HG03196 (cell line): Measurements from ENCODE around the gene CAMLG.

Experiments
- ATAC-seq: cut with Tn5 transposase; IDR thresholded peaks from one replicate; pipeline ENCODE4 v1.9.1; 2021; ENCODE audit not compliant: unreplicated experiment

The CAMLG gene

DNA sequence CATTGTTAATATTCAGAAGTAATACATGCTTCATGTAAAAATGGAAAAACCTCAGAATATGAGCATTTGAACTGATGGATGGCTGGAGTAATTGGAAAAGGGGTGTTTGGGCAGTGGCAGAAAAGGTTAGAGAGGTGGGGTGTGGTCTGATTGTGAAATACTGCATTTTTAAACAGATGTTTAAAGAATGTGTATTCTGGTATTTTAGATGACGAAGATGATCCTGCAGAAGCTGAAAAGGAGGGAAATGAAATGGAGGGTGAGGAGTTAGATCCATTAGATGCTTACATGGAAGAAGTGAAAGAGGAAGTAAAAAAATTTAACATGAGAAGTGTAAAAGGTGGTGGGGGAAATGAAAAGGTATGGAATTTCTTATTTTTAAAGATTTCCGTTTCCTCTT lies 39.0 kb downstream of the CAMLG start:
- ATAC-seq: no peak

DNA sequence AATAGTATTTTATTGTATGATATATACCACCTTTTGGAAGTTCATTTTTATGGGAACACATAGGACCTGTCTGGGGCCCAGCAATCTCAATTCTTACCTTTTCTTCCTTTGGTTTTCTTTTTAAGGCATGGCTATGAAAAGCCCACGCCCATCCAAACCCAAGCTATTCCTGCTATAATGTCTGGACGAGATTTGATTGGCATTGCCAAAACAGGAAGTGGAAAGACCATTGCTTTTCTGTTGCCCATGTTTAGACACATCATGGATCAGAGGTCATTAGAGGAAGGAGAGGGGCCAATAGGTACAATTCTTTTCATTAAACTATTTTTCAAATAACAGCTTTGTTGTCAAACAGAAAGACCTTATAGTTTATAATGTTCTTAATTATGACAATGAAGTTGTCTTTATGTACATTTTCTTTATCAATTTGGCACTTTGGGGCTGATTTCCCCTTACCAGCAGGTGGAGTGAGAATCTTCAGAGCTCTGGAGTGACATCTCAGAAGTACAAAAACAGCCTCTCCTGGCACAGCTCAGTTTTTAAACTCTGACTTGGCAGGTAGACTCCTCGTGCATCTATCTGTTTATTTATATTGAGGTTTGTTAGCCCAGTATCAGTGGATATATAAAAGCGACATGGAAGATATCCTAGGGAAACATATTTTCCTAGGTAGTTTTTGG lies 46.0 kb downstream of the CAMLG start:
- no peak for ATAC-seq

DNA sequence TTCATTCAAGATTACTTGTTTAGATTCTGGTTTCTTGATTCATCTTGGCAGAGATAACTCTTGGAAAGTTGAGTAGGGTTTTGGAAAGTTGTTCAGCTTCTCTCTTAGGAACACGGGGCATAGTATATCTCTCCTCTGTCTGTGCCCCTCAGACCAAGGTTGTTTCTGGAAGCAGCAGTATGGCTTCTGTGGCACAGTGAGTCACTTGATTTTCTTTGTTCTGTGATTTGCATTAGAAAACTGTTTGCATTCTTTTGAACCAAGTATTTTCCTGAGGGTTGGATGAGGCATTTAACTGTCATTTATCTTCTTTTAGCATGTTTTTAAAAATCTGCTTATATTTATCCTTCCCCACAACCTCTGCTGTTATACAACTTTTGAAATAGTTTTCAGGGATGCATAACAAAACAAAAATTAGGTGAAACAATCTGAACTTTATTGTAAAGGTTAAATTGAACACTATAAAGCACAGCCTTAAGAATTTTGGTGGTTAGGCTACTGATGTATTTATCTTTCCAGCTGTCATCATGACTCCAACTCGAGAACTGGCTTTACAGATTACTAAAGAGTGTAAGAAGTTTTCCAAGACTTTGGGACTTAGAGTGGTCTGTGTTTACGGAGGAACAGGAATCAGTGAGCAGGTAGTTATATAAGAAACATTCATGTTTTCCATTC lies 46.7 kb downstream of the CAMLG start:
- ATAC-seq: no peak

DNA sequence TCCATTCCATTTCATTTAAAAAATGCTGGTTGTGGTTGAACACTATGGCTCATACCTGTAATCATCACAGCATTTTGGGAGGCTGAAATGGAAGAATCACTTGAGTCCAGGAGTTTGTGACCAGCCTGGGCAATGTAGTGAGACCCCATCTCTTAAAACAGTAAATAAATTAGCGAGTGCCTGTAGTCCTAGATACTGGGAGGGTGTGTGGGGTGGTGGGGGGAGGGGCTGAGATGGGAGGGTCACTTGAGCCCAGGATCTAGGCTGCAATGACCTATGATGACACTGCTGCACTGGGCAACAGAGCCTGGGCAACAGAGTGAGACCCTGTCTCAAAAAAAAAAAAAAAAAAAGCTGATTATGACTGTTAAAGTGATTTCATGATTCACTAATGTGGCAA lies 49.3 kb downstream of the CAMLG start:
- ATAC-seq: no peak

DNA sequence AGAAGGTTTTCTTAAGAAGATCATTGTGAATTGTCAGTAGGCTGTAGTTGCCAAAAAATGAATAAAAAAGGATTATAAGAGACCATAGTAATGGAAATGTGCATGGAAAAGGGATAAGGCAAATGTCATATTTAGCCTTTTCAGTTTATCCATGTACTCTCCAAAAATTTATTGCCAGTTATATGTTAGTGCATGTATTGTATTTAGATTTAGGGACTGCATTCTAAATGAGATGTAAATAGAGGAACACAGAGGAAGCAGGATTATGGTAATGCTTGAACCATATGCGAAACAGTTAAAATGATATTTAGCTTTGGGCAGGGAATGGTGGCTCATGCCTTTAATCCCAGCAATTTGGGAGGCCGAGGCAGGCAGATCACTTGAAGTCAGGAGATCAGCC lies 53.2 kb downstream of the CAMLG start:
- no peak for ATAC-seq

DNA sequence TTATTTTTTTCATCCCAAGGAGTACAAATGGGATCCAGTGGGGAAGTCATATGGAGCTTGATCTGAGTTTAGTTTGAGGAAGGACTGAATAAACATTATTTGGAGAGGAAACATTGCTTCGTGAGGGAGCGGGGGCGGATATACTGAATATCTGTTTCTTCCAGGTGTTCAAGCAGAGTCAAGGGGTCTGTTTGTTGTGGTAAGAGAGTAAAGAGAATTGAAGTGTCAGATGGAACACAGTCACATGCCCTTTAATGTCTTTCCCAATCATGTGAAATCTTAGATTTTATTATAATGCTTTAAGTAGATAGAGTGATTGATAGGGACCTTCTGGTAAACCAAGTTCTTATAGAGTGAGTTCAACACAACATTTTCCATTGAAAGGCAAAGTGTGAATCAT lies 53.9 kb downstream of the CAMLG start:
- no peak for ATAC-seq

DNA sequence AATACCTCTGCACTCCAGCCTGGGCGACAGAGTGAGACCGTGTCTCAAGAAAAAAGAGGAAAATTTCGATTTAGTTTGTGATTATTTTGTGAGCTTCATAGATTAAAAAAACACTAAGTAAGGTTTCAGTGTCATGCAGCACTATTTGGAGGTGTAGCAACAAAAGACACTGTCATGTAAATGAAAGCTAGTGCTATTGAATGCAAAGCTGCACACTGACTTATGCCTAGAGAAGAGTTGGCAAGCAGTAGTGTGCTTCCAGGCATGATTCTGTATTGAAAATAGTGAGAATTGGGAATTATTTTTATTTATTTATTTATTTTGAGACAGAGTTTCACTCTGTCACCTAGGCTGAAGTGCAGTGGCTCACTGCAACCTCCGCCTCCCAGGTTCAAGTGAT lies 54.8 kb downstream of the CAMLG start:
- no peak for ATAC-seq

DNA sequence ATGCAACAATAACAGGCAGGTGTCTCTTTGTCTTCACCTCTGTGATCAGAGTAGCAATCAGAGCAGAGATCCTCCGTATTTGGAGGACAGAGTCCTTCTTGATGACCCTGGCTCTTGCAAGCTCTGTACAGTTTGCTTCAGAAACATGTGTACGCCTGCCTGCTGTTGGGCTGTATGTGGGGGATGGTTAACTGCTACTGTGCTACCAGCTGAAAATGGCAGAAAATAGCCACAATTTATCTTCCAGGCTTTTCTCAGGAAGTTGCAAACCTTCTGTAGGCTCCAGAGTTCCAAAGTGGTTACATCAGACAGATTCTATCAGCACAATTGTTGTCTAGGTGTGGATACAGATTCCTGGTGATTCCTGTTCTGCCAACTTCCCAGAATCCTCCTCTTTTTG lies 55.7 kb downstream of the CAMLG start:
- no peak for ATAC-seq

DNA sequence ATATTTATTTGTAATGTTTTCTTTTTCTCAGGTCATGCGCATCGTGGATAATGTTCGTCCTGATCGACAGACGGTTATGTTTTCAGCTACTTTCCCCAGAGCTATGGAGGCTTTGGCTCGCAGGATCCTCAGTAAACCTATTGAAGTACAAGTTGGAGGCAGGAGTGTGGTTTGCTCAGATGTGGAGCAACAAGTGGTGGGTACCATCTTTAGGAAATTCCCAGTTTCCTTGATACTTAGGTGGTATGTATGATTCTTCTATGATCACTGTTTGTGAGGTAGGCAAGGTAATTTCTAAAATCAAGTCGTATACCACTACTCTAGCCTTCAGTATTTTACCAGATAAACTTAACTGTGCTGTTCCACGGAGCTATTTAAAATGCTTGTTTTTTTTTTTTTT lies 56.5 kb downstream of the CAMLG start:
- ATAC-seq: no peak

DNA sequence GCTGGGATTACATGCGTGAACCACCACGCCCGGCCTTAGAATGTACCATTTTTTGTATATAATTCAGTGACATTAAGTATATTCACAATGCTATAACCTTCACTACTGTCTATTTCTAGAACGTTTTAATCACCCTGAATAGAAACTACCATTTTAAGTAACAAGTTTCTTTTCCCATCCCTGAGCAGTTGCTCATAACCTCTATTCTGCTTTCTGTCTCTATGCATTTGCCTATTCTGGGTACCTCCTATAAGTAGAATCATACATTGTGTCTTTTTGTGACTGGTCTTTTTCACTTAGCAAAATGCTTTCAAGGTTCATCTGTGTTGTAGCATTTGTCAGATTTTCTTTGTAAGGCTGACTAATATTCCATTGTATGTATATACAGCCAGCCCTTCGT lies 60.1 kb downstream of the CAMLG start:
- ATAC-seq: no peak
